Measurements from ENCODE around the gene PGAP6.
"Not testable (repeated sequence)": the region's sequence is repeated elsewhere in the genome, so short reads cannot be mapped to it uniquely, and the experiment has no call there.

PGAP6 gene

GRCh38 chr16:401468-402348, 19.9 kb upstream of the PGAP6 start, which contains the start of gene DECR2:
Gene DECR2, plus strand, starts transcription at chr16:401885. Its CDS starts 79 bp downstream, at chr16:401964.
- peak; percentile 98 to 99 for DNase-seq (ENCODE audit: low read depth in 1 of 2, low spot score in 1 of 2)

GRCh38 chr16:400061-400591, 18.3 kb upstream of the PGAP6 start:
- no peak for DNase-seq (ENCODE audit: low read depth in 1 of 2, low spot score in 1 of 2)

- no peak for DNase-seq (ENCODE audit: low read depth in 1 of 2, low spot score in 1 of 2)
Measured at GRCh38 chr16:399340-400019, 17.7 kb upstream of the PGAP6 start.

GRCh38 chr16:398561-399339, 17.0 kb upstream of the PGAP6 start:
- DNase-seq (ENCODE audit: low read depth in 1 of 2, low spot score in 1 of 2): no peak

- DNase-seq (ENCODE audit: low read depth in 1 of 2, low spot score in 1 of 2): no peak
Measured at GRCh38 chr16:397736-398332, 16.1 kb upstream of the PGAP6 start.

- DNase-seq (ENCODE audit: low read depth in 1 of 2, low spot score in 1 of 2): no peak
Measured at GRCh38 chr16:397135-397661, 15.4 kb upstream of the PGAP6 start, which contains the start of gene NME4. Gene NME4, plus strand, starts transcription at chr16:397199. Its CDS starts 24 bp downstream, at chr16:397223.

- no peak for DNase-seq (ENCODE audit: low read depth in 1 of 2, low spot score in 1 of 2)
Measured at GRCh38 chr16:396605-397004, 14.8 kb upstream of the PGAP6 start.

GRCh38 chr16:396199-396598, 14.4 kb upstream of the PGAP6 start:
- DNase-seq (ENCODE audit: low read depth in 1 of 2, low spot score in 1 of 2): no peak

- no peak for DNase-seq (ENCODE audit: low read depth in 1 of 2, low spot score in 1 of 2)
Measured at GRCh38 chr16:392450-393030, 10.8 kb upstream of the PGAP6 start.

- DNase-seq (ENCODE audit: low read depth in 1 of 2, low spot score in 1 of 2): peak in 1 of 2 donors; percentile 68
Measured at GRCh38 chr16:391885-392335, 10.1 kb upstream of the PGAP6 start.

- no peak for DNase-seq (ENCODE audit: low read depth in 1 of 2, low spot score in 1 of 2)
Measured at GRCh38 chr16:389352-389751, 7.6 kb upstream of the PGAP6 start.

GRCh38 chr16:387761-388666, 6.2 kb upstream of the PGAP6 start:
- DNase-seq (ENCODE audit: low read depth in 1 of 2, low spot score in 1 of 2): not testable (repeated sequence)

GRCh38 chr16:386641-387156, 4.9 kb upstream of the PGAP6 start:
- DNase-seq (ENCODE audit: low read depth in 1 of 2, low spot score in 1 of 2): no peak

- no peak for DNase-seq (ENCODE audit: low read depth in 1 of 2, low spot score in 1 of 2)
Measured at GRCh38 chr16:383326-384051, 1.7 kb upstream of the PGAP6 start.

GRCh38 chr16:381012-381788, 578 bp downstream of the PGAP6 start:
- no peak for DNase-seq (ENCODE audit: low read depth in 1 of 2, low spot score in 1 of 2)

- DNase-seq (ENCODE audit: low read depth in 1 of 2, low spot score in 1 of 2): no peak
Measured at GRCh38 chr16:380762-381011, 1.1 kb downstream of the PGAP6 start.

GRCh38 chr16:379961-380761, 1.6 kb downstream of the PGAP6 start:
- DNase-seq (ENCODE audit: low read depth in 1 of 2, low spot score in 1 of 2): no peak
